ENCODE results near the gene PBX1.

Gene PBX1

DNA sequence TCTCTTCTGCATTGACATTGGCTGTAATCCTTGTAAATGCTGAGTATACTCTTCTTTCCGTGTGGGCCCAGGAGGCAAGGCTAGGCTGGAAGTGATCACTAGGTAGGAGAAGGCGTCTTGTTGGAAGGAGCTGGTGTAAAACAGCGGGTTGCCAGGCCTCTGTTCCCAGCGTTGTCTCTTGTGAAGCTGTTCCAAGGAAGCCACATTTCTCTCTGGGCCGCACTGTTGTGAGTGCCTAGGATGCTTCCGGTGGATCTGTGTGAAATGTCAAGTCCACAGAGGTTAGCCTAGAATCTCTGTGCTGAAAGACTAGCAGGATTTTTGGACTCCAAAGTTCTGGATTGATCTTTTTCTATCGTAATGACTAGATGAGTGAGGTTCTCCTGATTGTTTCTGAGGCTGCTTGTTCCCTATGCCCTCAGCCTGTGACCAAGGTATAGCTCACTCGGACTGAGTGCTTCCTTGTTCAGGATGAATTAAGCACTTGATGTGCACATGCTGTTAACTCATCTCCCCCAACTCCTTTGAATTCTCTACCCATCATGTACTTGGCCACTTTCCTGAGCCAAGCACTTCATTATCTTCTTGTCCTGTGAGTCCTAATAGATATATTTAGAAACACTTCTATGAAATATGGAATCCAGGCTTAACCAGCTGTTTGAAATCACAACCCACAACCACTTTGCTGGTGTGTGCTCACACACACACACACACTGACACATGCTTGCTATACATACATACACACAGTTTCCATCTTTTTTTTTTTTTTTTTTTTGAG is 63.3 kb downstream of the PBX1 start:
- peak; percentile 31 for DNase-seq

DNA sequence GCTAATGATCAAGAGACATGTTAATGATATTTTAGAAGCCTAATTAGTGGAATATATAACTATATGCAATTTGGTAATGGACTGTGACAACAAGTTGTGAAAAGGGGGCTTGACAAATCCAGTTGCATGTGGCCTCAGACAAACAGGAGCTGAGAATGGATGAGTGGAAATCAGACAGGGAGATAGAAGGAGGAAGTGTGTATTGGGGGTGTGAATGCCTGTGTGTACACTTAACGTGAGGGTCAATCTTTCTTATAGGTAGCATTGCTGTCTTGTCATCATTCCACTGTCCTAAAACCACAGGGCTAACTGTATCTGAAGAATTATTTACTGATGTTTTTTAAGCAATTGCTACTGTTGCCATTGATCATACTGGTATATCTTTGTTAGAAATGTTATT is 64.8 kb downstream of the PBX1 start:
- DNase-seq, result no peak

DNA sequence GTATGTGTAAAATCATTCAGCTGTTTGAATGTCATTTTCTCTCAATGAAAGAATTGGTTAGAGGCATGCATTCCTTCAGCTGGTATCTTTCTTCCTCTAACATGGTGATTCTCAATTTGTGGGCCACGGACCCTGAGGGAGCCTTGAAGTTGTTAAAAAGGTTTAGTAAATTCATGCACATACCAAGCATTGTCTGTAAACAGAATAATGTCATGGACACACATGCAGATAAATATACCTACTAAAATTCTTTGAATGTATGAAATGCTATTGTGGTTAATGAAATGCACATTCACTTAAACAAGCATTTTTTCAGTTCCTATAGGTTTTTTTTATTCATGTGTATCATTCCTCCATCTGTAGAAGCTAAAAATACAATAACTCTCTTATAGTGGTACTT is 65.4 kb downstream of the PBX1 start:
- DNase-seq, result no peak

- no peak for DNase-seq
Measured at GRCh38 chr1:164625004-164625617, 66.1 kb downstream of the PBX1 start.

- no peak for DNase-seq
Measured at GRCh38 chr1:164628772-164629171, 69.8 kb downstream of the PBX1 start.

DNA sequence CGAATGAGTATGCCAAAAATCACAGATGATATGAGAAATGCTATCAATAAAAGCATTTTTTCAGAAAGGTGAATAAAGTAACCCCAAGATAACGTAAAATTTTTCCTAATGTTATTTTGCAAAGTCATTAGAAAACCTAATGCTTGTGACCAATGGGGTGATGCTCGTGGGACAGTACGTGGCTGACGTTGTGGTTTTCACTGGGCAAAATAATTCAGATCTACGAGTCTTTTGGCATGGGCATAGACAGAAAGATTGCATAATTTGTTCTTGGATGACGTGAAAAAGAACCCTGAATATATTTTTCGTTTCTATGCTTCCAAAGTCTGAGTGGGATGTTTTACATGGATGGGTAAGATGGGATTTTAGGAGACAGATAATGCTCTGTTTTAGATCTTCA is 71.0 kb downstream of the PBX1 start:
- no peak for DNase-seq

GRCh38 chr1:164630626-164631396 is 71.8 kb downstream of the PBX1 start:
- no peak for DNase-seq

DNA sequence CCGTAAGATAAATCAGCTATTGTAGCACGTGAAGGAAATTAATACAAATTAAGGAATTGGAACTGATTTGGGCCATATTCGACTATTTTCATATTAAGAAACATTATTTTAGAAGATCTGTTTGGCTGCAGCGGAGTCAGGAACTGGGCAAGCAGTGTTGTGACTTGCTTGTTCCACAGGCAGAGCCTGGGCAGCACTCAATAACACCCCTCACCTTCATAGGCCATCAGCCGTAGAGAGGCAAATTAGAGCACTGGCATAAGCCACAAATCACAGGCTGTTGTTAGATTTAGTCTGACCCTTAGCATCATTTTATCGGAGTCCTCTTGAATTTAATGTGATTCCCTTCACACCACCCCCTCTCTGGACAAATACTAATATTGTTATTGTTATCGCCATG is 72.8 kb downstream of the PBX1 start:
- no peak for DNase-seq

- no peak for DNase-seq
Measured at GRCh38 chr1:164633997-164634396, 75.0 kb downstream of the PBX1 start.

- DNase-seq, result peak; percentile 16
Measured at GRCh38 chr1:164635059-164635802, 76.2 kb downstream of the PBX1 start.

DNA sequence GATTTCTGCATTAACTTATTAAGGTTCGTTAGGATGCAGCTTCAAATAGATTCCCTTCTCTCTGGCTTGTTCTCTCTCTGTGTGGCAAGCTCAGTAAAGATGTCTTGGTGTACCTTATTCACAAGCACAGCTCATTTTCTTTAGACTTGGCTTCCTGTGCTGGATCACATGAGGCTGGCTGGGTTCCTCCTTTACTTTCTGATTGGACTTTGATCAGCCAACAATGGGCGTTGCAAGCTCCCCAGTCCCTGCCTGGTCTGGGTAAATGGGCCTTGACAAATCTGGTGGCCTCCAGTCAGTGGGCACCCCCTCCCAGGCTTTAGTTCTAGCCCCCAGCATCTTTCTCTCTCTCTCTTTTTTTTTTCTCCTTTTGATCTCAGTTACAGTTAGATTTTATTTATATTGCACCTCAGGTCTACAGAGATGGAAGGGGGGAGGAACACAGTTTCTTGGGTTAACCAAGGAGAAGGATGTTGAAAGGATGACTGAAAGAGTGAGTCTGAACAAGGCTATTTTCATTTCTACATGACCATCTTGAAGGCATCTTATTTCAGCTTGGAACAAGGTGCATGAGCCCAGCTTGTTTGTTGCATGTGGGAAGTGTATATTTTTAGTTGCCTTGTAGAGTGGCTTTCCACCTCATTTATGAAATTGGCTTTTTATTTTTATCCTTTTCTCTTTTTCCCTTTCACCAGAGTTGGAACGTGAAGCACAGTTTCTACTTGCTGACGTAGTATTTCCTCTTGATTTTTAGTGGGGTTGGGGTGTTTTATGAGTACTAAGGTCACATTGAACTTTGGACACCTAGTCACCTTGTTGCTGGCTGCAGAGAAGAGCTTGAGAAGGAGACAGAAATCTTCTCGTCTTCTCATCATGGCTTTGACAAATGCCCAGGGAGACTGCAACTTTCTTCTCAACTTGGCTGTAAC is 77.1 kb downstream of the PBX1 start:
- DNase-seq, result no peak

DNA sequence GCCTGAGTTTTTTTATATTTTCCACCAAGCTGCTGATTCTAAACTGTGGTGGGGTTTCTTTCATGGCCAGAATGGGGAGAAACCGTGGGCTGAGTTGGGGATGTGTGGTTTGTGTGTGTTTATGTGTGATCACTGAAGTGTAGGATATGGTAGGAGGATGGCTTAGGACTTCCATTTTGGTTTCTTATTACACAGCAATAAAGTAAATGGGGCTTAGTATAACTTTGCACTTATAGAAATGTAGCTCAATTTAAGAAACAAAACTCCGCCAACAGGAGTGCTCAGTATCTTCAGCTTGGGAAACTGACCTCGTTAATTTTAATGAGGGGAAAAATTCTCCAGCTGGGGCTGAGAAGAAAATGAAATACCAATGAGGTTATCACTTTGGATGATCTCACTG is 77.8 kb downstream of the PBX1 start:
- no peak for DNase-seq

DNA sequence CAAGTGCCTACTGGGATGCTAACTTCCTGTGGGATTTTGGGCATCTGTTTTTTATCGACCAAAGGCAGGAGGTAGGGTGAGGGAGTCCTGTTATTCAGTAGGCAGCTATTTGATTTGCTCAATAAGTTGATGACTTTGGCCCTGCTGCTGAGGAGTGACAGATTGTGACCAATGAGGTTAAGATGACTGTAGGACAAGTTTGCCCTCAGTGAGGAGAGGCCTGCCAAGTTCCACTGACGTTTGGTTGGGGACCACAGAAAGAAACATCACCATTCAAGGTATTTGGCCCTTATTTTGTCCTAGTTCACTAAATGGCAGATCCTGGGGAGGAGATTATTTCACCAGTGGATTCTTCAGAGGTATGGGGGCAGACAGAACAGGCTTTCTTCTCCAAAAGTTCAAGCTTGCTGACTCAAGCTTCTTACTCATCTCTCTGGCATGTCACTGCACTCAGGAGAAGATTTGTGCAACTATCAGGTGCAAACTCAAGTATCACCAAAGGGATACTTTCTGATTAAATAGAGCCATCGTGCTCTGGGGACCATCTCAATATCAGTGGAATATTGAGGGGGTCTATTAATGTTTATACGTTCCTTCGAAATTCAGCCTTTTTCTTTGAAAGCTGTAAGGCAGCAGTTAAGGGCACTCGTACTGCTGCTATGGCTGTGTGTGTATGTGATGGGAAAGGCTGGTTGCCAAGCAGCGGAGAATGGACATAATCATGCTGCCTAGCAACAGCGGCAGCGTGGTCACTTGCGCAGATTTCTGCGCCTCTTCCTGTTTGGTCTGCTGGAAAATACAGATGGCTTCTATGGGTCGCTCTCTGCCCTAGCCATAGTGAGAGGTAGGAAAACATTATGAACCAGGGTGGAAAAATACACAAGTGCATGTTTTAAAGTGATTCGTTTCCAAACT is 78.7 kb downstream of the PBX1 start:
- DNase-seq, result peak; percentile 91

DNA sequence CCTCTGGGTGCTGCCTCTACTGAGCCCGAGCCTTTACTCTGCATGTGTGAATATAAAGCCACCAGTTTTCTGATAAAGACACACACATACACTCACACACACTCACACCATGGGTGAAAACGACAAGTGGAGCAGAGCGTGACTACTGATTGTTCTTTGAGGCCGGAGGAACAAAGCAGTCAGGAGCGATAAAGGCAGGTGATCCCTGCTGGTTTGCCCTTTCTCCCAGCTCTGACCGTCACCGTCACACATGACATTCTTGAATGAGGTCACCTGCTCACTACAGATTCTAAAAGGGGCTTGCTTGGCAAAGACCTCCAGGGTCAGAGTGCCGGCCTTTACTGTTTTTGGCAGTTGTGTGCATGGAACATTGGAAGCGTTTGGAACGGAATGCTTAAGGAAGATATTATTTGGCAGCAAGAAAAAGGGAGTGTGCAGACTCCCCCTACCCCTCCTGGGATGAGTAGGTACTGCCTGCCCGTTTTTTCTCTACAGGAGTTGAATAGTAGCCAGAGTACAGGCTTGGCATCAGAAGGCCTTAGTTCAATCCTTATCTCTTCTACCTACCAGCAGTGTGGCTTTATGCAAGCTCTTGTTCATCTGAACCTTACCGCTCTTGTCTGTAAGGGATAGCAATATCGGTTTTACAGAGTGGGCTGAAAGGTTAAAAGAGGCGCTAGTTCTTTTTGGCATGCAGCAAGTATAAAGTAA is 79.7 kb downstream of the PBX1 start:
- peak; percentile 89 for DNase-seq

GRCh38 chr1:164640686-164641352 is 81.8 kb downstream of the PBX1 start:
- no peak for DNase-seq

- DNase-seq, result no peak
Measured at GRCh38 chr1:164641353-164641730, 82.4 kb downstream of the PBX1 start.

- DNase-seq, result no peak
Measured at GRCh38 chr1:164643018-164643417, 84.0 kb downstream of the PBX1 start.

DNA sequence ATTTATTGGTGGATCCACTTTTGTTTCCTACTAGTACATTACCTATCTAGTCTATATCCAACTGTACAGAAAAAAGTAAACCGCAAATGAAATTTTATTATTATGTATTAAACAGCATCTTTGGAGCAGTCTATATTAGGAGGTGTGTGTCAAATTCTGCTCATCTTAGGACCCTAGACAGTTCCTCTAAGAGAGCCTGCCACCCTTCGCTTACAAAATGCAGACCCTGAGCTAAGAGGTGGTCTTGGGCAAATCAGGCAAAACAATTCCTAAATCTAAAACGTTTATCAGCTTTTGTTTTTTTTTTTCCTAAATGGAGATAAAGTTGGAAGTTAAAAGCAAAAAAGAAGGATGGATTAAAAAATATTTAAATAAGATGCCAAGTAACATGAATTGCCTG is 85.3 kb downstream of the PBX1 start:
- DNase-seq, result no peak

DNA sequence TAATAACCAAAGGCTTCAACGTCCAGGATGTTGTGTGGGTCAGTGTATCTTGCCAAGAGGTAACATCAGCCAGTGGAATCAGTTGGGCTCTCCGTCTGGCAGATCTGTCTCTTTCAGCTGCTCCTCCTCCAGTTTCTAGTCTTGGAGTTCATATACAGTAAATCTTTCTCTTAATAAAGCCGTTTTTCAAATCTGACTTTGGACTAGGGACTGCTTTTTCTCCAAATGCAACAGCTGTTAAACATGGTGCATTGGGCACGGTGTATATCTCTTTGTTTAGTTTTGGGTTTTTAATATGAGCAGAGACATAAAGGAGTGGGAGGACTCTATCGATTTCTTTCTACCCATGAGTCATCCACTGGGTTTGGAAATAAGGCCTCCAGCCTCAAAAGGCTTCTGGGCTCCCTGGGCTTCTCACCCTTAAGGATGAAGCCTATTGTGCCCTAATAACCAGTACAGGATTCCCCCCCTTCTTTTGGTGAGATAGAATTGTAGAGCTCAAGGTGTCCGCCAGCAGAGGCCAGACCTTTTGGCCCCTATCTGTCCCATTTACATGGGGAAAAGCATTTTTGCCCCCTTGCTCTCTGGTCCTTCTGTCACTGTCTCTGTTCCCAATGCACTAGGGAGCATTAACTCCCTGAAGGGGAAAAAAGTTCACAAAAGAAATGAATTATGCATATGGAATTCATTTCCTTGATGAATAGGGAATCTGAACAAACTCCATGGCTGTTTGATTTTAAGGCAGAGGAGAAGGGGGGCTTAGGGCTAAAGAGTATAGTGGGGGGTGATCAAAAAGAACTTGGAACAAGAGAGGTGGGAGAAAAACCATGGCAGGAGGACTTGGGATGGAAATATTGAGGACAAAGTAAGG is 86.0 kb downstream of the PBX1 start:
- DNase-seq, result peak; percentile 55
